ENCODE measurements around the gene MTMR4. TPM values are rescaled to one million over a fixed set of nuclear protein-coding genes. Genes with fewer than 3 reads are reported as not detected.

Gene MTMR4
- total RNA-seq, 1 donor from 2014 or later: 62.4 TPM

DNA sequence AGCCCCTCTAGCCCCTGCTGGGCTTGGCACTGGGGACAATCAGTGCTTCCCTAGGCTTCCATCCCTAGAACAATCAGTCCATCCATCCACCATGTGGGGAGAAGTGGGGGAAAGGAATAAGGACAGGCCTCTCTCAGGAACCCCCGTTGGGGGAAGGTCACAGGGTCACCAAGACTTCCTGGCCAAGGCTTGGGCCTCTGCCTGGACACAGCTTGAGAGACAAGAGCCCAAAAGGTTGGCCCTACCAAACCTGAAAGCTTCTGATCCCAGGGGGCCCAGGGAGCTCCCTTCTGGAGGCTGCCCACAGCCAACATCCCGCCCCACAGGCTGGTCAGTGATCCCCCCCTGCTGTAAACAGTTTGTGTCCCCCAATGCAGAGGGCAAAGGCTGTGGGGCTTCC lies 16.2 kb upstream of the MTMR4 start:
- no peak for DNase-seq (ENCODE audit: low read depth)
- no peaks in the 10 kb centered on the region for H3K36me3 ChIP-seq (ENCODE audit: control insufficient read depth, insufficient read depth, low read length)
- H3K4me3 ChIP-seq (ENCODE audit: low read depth, low read length): no peak overlapping the region
- TF ChIP-seq, protein P1, sequence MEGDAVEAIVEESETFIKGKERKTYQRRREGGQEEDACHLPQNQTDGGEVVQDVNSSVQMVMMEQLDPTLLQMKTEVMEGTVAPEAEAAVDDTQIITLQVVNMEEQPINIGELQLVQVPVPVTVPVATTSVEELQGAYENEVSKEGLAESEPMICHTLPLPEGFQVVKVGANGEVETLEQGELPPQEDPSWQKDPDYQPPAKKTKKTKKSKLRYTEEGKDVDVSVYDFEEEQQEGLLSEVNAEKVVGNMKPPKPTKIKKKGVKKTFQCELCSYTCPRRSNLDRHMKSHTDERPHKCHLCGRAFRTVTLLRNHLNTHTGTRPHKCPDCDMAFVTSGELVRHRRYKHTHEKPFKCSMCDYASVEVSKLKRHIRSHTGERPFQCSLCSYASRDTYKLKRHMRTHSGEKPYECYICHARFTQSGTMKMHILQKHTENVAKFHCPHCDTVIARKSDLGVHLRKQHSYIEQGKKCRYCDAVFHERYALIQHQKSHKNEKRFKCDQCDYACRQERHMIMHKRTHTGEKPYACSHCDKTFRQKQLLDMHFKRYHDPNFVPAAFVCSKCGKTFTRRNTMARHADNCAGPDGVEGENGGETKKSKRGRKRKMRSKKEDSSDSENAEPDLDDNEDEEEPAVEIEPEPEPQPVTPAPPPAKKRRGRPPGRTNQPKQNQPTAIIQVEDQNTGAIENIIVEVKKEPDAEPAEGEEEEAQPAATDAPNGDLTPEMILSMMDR (IDR thresholded peaks at IDR 0.05; ENCODE audit: insufficient read depth, low read length, severe bottlenecking): no peak
- H3K27me3 ChIP-seq (ENCODE audit: control insufficient read depth, insufficient read depth, low read length): peaks cover 2% of the 10 kb centered on the region
- no peak for FAIRE-seq

DNA sequence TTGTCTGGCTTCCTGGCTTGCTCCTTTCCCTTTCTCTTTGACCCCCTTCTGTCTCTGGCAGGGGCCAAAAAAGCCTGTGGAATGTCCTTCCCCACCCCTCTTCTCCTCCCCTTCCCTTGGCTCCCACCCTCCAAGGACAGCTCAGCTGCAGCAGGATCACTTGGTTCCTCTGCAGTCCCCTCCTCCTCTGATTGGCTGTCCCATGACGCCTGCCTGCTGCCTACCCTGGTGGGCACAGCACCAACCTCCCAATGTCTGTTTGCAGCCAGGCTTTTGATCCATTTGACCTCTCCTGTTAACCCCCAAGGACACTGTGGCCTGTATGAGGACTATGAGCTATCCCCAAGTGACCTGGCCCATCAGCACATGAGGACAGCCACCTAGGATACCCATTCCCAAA lies 14.8 kb upstream of the MTMR4 start:
- Histone ChIP-seq H3K27me3 (ENCODE audit: control insufficient read depth, insufficient read depth, low read length) (peaks cover 2% of the 10 kb centered on the region), H3K36me3 (ENCODE audit: control insufficient read depth, insufficient read depth, low read length) (no peaks in the 10 kb centered on the region), H3K4me3 (ENCODE audit: low read depth, low read length) (no peak overlapping the region)
- TF ChIP-seq, protein P1 (IDR thresholded peaks at IDR 0.05; ENCODE audit: insufficient read depth, low read length, severe bottlenecking): no peak
- FAIRE-seq (no peak), DNase-seq (ENCODE audit: low read depth) (no peak)

- TF ChIP-seq, protein P1 (IDR thresholded peaks at IDR 0.05; ENCODE audit: insufficient read depth, low read length, severe bottlenecking): no peak
- DNase-seq (ENCODE audit: low read depth) (no peak), FAIRE-seq (no peak)
- peaks cover 2% of the 10 kb centered on the region for H3K27me3 ChIP-seq (ENCODE audit: control insufficient read depth, insufficient read depth, low read length)
- H3K36me3 ChIP-seq (ENCODE audit: control insufficient read depth, insufficient read depth, low read length): no peaks in the 10 kb centered on the region
- H3K4me3 ChIP-seq (ENCODE audit: low read depth, low read length): no peak overlapping the region
These were observed 14.0 kb upstream of the MTMR4 start for GRCh38 chr17:58528443-58528842.

- no peak for DNase-seq (ENCODE audit: low read depth)
- FAIRE-seq: no peak
- Histone ChIP-seq H3K4me3 (ENCODE audit: low read depth, low read length) (no peak overlapping the region), H3K36me3 (ENCODE audit: control insufficient read depth, insufficient read depth, low read length) (no peaks in the 10 kb centered on the region), H3K27me3 (ENCODE audit: control insufficient read depth, insufficient read depth, low read length) (peaks cover 2% of the 10 kb centered on the region)
- TF ChIP-seq, protein P1 (IDR thresholded peaks at IDR 0.05; ENCODE audit: insufficient read depth, low read length, severe bottlenecking): no peak
These were observed 13.5 kb upstream of the MTMR4 start for GRCh38 chr17:58527949-58528348.

DNA sequence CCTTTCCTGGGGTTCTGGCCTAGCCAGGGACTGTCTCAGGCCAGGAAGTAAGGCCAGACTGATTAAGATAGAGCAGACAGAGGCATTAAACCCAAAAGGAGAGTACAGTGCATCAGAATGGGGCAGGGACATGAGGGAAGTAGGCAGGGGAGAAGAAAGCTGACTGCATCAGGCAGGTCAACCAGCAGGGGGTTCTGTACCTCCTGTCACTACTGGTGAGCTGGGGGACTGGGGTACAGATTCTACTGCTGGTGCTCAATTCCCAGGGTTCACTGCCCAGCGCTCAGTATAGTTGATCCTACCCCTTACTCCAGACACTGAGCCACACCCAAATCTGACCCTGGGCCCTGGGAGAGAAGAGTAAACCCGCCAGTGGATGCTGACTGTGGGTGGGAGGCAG lies 12.9 kb upstream of the MTMR4 start:
- Histone ChIP-seq H3K27me3 (ENCODE audit: control insufficient read depth, insufficient read depth, low read length) (no peaks in the 10 kb centered on the region), H3K36me3 (ENCODE audit: control insufficient read depth, insufficient read depth, low read length) (no peaks in the 10 kb centered on the region), H3K4me3 (ENCODE audit: low read depth, low read length) (no peak overlapping the region)
- FAIRE-seq (no peak), DNase-seq (ENCODE audit: low read depth) (no peak)
- TF ChIP-seq, protein P1 (IDR thresholded peaks at IDR 0.05; ENCODE audit: insufficient read depth, low read length, severe bottlenecking): peak; percentile 21

DNA sequence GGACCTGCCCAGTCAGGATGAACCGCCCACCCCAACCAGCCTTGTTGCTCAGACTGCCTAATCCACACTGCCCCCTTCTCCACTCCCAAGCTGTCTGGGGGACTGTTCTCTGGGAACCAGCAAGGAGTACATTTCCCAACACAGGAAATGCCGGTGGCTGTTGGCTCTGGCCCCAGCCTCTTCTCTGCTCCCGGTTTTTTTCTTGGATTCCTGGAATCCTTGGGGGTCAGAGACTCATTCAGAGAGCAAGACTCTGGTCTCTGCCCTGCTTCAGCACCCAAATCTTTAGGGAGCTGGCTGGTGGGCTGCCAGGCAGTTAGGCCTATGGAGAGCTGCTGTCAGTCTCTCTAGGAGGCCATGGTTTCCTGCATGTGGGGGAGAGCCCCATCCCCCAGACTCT lies 10.8 kb upstream of the MTMR4 start:
- DNase-seq (ENCODE audit: low read depth) (peak; percentile 57), FAIRE-seq (no peak)
- Histone ChIP-seq H3K36me3 (ENCODE audit: control insufficient read depth, insufficient read depth, low read length) (no peaks in the 10 kb centered on the region), H3K4me3 (ENCODE audit: low read depth, low read length) (no peak overlapping the region), H3K27me3 (ENCODE audit: control insufficient read depth, insufficient read depth, low read length) (no peaks in the 10 kb centered on the region)
- TF ChIP-seq, protein P1 (IDR thresholded peaks at IDR 0.05; ENCODE audit: insufficient read depth, low read length, severe bottlenecking): no peak

Data from bronchial epithelial cell (primary cell).